ENCODE data around the gene PDE8B.

The PDE8B gene

GRCh38 chr5:77210091-77210963, at the start of gene PDE8B:
PDE8B (plus strand) TSS chr5:77210680; CDS start chr5:77210926, 246 bp downstream.
- DNase-seq (ENCODE audit: low spot score) (no peak), FAIRE-seq (no peak)

DNA sequence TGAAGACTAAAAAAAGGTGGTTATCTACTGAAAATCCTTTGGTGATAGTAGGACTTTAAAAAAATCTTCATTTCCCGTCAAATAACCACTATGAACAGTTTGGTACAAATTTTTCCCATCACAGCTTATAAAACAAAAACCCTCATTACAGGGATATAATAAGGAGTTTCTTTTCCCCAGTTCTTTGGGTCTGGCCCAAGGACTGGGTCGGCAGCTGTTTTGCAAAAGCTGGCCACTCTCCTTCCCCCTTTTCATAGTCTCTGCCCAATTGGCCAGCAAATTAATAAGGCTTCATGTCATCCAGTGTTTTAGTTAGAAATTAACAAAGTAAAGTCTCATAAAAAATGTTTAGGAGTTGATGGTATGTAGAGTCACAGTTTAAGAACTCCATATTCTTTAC, 47.0 kb upstream of the PDE8B start:
- FAIRE-seq (no peak), DNase-seq (ENCODE audit: low spot score) (no peak)

GRCh38 chr5:77167063-77167462, 43.4 kb upstream of the PDE8B start:
- no peak for FAIRE-seq
- DNase-seq (ENCODE audit: low spot score): no peak

DNA sequence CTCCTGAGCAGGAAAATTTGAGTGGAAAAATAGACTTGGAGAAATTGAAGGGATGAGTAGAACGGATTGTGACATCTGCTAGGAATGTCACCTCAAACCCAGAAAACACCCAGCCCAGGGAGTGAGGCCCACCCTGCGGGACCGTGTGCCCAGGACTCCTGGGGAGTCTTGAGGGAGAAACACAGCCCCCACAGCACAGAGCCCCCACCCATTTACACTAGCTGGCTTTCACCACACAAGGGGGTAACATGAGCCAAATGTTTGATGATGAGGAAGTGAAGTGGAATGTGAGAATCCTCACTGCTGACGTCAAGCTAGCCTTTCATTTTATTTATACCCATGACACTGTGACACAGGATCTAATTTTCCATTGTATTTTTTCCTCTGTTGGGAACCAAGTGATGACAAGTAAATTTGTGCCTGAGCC, 42.8 kb upstream of the PDE8B start:
- FAIRE-seq (no peak), DNase-seq (ENCODE audit: low spot score) (no peak)

- no peak for DNase-seq (ENCODE audit: low spot score)
These were observed 42.2 kb upstream of the PDE8B start for GRCh38 chr5:77168161-77168878.

DNA sequence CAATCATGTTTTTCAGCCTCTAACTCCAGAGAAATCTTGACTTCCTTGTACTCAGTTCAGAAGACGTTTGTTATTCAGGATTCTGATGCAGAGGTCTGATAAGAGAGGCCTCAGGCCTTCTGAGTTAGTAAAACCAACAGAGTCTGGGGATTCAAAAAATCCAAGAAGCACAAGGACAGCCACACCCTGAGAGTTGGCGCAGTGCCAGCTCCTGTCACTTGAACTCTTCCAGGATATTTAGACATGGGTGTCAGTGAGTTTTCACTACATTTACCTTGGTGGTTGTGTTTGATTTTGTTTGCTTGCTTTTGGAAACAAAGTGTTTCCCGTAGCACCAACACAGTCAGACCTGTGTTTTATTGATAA, 41.6 kb upstream of the PDE8B start:
- DNase-seq (ENCODE audit: low spot score): no peak

More at GRCh38 chr5:77168161-77168878, 42.2 kb upstream of the PDE8B start:
- FAIRE-seq: no peak

GRCh38 chr5:77170196-77170890, 40.1 kb upstream of the PDE8B start:
- DNase-seq (ENCODE audit: low spot score) (no peak), FAIRE-seq (no peak)

More for the DNA sequence above, 41.6 kb upstream of the PDE8B start:
- FAIRE-seq: no peak

DNA sequence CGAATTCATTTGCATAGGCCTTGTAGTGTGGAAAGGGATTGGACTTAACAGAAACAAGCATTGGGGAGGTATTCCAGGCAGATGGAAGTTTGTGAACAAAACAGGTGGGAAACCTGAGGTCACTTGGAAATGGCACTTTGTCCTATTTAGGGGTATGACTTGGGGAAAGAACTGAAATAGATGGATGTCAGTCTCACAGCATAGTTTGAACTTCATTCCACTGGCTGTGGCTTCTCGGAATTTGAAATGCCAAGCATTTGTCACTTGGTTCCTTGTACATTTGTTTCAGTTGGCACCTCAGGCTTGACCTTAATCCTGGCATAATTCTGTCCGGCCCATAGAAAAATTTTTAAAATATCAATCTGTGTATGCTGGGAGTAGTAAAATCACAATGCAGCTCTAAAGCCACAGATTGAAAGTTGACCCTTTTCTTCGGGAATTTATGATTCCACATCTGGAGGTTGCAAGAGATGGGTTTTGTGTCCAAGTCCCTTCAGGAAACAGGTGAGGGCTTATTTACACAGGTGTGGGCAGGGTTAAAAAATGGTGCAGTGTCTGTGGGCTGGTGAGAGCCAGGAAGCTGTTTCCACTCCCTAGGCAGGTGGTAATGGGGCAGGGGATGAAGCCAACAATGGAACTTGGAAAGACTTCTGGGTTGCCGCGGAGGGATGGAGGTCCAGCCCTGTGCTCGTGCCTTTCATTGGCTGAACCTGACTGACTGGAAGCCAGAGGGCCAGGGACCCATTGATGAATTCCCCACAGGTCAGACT, 39.2 kb upstream of the PDE8B start:
- DNase-seq (ENCODE audit: low spot score): no peak
- FAIRE-seq: no peak

DNA sequence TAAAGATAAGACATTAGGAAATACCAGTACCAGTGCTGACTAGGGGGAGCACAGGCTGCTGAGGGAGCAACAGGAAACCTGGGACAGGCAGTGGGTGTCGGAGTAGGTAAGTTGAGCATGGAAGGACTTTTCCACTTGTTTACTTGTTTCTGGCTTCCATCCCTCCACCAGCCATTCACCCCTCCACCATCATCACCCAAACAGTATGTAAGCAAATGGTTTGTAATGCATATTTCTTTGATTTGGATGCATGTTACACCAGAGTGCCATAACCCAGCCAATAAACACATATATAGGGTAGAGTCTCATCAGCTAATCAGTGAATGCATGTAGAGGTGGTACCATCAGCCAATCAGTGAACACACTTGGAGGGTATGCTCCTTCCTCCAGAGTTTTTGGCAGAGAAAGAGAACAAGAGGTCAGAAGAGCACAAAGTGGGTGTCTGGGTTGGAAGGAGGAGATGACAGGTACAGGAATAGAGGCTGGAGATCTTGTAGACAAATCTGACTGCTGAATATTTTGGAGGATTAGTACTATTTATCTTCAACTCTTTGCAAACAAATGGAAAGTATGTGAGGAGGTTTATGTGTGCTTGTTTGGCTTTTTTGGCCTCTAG, 37.7 kb upstream of the PDE8B start:
- FAIRE-seq (no peak), DNase-seq (ENCODE audit: low spot score) (no peak)

- FAIRE-seq: no peak
- DNase-seq (ENCODE audit: low spot score): no peak
These were observed 36.0 kb upstream of the PDE8B start for GRCh38 chr5:77174526-77174925.

- DNase-seq (ENCODE audit: low spot score): no peak
- FAIRE-seq: no peak
These were observed 35.2 kb upstream of the PDE8B start for GRCh38 chr5:77175231-77175630.

DNA sequence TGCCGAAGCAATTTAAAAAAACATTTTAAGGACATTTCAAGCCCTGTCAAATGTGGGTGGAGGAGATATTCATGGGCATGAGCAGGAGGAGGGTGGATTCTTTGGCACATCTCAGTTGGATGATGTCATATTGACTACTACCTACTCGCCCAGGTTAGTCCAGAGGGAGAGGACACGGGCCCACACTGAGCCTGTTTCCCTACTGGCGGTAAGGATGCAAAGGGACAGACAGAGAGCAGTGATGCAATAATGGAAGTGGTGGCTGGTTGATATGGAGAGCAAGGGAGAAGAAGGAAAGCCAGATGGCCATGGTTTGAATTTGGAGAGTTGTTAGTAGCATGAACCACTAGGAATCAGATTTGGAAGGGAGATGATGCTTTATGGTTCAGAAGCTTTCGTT, 34.1 kb upstream of the PDE8B start:
- no peak for FAIRE-seq
- no peak for DNase-seq (ENCODE audit: low spot score)

DNA sequence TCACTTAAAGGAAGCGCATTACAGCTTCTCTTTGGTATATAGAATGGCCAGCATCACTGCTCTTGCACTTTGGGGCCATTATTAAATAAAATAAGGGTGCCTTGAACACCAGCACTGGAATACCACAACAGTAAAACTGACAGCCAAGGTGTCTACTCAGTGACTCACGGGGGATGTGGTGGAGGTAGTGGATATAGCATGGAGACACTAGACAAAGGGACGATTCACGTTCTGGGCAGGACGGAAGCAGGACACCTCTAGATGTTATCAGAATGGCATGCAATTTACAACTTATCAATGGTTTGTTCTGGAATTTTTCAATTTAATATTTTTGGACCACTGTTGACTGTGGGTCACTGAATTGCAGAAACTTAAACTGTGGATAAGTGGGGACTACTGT, 32.9 kb upstream of the PDE8B start:
- DNase-seq (ENCODE audit: low spot score) (no peak), FAIRE-seq (no peak)

DNA sequence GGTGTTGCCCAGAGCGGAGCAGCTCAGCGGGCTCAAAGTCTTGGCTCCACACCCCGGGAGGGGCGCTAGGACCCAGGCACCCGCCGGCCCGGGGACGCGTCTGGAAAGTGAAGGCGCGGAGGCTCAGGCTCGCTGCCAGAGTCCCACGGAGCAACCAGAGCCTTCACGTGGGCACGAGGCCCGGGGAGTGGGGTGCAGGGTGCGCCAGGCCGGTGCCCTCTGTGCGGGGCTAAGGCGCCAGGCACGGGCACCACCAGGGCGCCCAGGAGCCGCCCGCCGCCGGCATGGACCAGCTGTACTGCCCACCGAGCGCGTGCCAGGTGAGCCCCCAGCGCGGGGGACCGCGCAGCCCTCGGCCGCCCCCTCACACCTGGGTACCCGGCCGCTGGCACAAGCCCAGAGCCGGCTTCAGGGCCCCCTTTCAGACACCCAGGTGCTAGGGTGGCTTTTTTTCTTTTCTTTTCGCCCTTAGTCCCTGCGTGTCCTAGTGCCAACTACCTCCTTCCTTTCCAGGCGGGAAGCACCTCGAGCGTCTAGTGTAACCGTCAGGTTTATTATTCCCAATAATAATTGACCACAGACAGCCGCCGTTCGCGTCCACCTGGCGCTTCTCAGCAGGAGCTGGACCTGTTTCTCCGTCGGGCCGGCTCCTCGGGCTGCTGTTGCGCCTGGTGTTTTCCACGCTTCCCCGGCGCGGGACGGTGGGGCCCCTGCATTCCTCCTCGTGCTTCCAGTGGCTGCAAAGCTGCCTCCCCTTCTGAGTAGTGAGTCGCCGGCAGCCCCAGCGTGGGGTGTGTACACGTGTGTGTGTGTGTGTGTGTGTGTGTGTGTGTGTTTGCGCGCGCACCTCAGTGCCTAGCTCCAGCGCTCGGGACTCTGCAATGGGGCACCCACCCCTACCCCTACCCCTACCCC, 30.1 kb upstream of the PDE8B start:
- FAIRE-seq: no peak

GRCh38 chr5:77181173-77181572, 29.3 kb upstream of the PDE8B start:
- FAIRE-seq: no peak

More for the DNA sequence above, 30.1 kb upstream of the PDE8B start:
- no peak for DNase-seq (ENCODE audit: low spot score)

DNA sequence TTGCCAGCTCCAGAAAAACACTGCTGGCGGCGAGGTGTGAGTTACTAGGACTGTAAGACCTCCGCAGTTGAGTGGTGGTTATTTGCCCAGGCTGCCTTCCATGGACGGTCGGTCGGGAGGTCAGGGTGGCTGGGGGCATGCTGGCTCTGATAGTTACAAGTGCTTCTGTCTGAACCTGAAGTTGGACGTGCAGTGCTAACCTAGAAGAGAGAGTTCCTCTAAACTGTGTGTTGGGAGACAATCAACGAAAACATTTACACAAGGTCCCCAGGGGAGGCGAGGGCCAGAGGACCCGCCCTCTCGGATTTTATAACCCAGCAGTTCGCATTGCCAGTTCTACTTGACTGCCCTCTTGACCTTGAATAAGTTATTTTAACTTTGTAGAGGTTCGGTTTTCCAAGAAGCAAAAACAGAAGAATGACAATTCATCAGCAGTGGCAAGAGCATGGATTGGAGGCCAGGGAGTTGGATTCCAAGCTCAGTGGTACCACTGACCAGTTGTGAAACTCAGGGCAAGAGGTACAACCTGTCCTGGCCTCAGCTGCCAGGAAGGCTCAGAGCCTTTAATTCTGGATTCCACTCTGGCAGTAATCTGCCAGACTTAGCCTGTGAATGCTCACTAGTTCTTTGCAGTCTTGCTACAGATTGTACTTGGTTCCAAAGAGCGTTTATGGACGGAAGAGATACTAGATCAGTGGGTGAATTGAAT, 28.7 kb upstream of the PDE8B start:
- no peak for FAIRE-seq
- DNase-seq (ENCODE audit: low spot score): no peak

More at GRCh38 chr5:77181173-77181572, 29.3 kb upstream of the PDE8B start:
- DNase-seq (ENCODE audit: low spot score): no peak

DNA sequence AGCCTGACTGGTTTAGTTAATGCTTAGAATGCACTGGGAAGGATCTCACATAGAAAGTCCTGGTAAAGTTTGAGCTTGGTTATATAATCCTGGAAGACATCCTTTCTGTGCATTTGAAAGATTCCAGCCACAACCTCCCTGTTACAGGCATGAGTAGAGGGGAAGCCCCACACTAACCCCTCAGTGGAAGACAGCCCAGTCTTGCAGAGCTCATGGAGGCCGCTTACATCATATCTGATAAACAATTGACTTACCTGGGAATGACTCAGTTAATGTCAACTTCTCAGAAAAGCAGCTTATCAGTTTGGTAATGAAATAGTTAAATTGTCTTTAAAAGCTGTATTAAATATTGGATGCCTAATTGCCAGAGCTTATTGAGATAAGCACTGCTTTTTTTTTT, 28.1 kb upstream of the PDE8B start:
- DNase-seq (ENCODE audit: low spot score): no peak
- FAIRE-seq: no peak

DNA sequence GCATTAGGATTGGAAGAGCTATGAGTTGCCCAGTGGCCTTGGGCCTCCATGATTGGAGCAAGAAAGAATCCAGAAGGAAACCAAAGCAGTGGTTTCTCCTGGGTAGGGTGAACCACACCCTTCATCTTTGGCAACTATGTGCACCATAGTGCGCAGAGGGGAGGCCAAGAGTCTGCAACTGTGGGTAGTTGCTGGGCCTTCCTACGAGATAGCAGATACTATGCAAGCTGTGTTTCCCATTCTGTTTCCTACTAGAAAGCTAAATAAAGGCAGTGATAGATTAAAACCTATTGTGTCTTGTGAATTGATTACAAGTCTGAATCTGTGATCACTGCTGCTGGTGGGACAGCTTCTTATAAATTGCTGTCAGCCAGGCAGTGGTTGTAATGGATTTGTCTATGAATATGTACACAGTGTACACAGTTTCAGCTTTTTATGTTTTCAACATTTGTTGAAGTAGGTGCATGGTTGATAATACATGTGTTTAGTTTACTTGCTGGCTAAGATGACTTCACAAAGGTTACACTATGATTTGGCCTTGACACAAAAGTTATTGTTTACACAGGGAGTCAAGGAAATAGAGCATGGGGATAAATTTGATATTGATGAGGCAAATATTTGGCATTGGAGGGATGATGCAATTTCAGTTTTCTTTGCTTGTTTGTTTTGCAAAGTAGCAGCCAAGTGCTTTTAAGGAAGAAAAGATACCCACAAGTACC, 23.7 kb upstream of the PDE8B start:
- no peak for FAIRE-seq

More for the DNA sequence above, 23.7 kb upstream of the PDE8B start:
- no peak for DNase-seq (ENCODE audit: low spot score)
